Adipocyte (in vitro differentiated cells): ENCODE measurements around the gene NONO.
A peak's percentile ranks its signal among the peaks of the same experiment; 100 is the strongest.

Source experiments
- DNase-seq: peaks from one replicate; pipeline ENCODE4 v3.0.0-alpha.2; 2015; ENCODE audit warnings: low read depth
- H3K27me3 ChIP-seq: replicated peaks from 2 replicates; pipeline ENCODE4 v1.7.0; 2013; ENCODE audit warnings: mild to moderate bottlenecking, low read length, moderate library complexity; ENCODE audit not compliant: control insufficient read depth, insufficient read depth
- H3K36me3 ChIP-seq: 2 replicates; pipeline ENCODE4 v1.7.0; 2013; ENCODE audit warnings: low read length, mild to moderate bottlenecking, moderate library complexity; ENCODE audit not compliant: control insufficient read depth, insufficient read depth, severe bottlenecking
- H3K4me1 ChIP-seq: 2 replicates; pipeline ENCODE4 v1.7.0; 2013; ENCODE audit warnings: mild to moderate bottlenecking, low read length, moderate library complexity; ENCODE audit not compliant: control insufficient read depth, insufficient read depth
- H3K4me3 ChIP-seq: 2 replicates; pipeline ENCODE4 v1.7.0; 2013; ENCODE audit warnings: mild to moderate bottlenecking, low read length, moderate library complexity
- H3K9ac ChIP-seq: 2 replicates; pipeline ENCODE4 v1.7.0; 2013; ENCODE audit warnings: mild to moderate bottlenecking, low read length, moderate library complexity
- H3K9me3 ChIP-seq: 2 replicates; pipeline ENCODE4 v1.7.0; 2013; ENCODE audit warnings: mild to moderate bottlenecking, low read length, moderate library complexity; ENCODE audit not compliant: control insufficient read depth

Gene NONO, protein sequence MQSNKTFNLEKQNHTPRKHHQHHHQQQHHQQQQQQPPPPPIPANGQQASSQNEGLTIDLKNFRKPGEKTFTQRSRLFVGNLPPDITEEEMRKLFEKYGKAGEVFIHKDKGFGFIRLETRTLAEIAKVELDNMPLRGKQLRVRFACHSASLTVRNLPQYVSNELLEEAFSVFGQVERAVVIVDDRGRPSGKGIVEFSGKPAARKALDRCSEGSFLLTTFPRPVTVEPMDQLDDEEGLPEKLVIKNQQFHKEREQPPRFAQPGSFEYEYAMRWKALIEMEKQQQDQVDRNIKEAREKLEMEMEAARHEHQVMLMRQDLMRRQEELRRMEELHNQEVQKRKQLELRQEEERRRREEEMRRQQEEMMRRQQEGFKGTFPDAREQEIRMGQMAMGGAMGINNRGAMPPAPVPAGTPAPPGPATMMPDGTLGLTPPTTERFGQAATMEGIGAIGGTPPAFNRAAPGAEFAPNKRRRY

DNA sequence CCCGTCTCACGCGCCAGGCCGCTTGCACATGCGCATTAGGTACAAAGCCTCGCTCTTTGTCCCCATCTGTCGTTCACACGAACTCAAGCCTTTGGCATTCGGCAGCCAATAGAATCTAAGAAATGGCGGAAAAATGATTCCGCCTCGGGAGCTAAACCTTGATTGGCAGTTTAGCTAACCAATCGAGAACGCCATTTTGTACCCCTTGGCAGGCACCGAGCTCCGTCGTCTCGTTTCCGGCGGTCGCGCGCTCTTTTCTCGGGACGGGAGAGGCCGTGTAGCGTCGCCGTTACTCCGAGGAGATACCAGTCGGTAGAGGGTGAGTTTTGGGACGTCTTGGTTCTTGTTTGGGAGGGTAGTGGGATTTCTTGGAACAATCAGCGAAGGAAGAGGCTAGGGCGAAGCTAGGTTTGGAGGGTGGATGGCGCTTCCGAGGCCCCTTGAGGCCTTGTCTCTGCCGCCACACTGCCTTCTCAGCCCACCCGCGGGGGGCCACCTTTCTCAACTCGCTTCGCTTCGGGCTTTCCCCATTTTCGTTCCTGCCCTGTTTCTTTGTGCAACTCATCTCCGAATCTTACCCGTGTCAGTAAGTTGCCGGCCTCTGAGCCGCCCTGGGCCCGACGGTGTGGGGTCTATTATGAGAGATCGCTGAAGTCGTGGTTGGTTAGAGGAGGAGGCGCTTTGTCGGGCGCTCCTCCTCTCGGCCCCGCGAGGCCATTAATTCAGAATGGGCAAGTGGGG, at the start of gene NONO:
NONO (plus strand) TSS at position 233 of the 741 bp plus-strand sequence. CDS start 7,003 bp downstream, outside the sequence.
- Histone ChIP-seq H3K4me3 (peak within 1 kb of the TSS; percentile 91), H3K9me3 (peaks cover 4% of the 10 kb centered on the region), H3K9ac (peak within 1 kb of the TSS; percentile 98), H3K27me3 (peaks cover 2% of the 10 kb centered on the region), H3K4me1 (peaks cover 8% of the 10 kb centered on the region), H3K36me3 (peaks cover 3% of the 10 kb centered on the region)
- peak; percentile 97 for DNase-seq

GRCh38 chrX:71235482-71235881, 48.0 kb upstream of the NONO start:
- Histone ChIP-seq H3K4me3 (no peak overlapping the region), H3K9me3 (no peaks in the 10 kb centered on the region), H3K4me1 (no peaks in the 10 kb centered on the region), H3K27me3 (peaks cover 8% of the 10 kb centered on the region), H3K9ac (no peak overlapping the region), H3K36me3 (peaks cover 1% of the 10 kb centered on the region)
- DNase-seq, result no peak

- no peak overlapping the region for H3K4me3 ChIP-seq
- H3K9me3 ChIP-seq, result no peaks in the 10 kb centered on the region
- DNase-seq, result no peak
- H3K9ac ChIP-seq, result no peak overlapping the region
- peaks cover 14% of the 10 kb centered on the region for H3K36me3 ChIP-seq
- H3K4me1 ChIP-seq, result no peaks in the 10 kb centered on the region
- H3K27me3 ChIP-seq, result peaks cover 8% of the 10 kb centered on the region
These were observed 46.6 kb upstream of the NONO start for GRCh38 chrX:71236836-71237235.

- Histone ChIP-seq H3K9me3 (no peaks in the 10 kb centered on the region), H3K27me3 (peaks cover 3% of the 10 kb centered on the region), H3K36me3 (peaks cover 29% of the 10 kb centered on the region), H3K4me3 (no peak overlapping the region), H3K4me1 (no peaks in the 10 kb centered on the region), H3K9ac (no peak overlapping the region)
- DNase-seq, result no peak
These were observed 43.7 kb upstream of the NONO start for GRCh38 chrX:71239781-71240180.

DNA sequence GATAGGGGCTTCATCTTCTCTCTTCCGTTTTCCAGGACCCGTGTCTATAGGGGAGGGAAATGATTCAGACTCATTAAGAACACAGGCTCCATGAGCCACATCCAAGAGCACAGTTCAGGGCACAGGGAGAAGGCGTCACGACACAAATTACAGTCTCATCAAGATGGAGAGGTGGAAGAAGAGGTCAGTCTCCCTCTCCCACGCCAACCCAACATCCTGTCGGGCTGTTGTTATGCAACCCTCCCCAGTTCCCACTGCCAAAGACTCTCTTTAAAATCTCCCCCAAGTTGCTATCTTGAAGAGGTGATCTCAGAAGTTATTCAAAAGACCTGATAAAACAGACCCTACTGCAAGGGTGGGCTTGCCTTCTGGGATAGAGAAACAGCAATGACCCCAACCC, 42.1 kb upstream of the NONO start:
- H3K27me3 ChIP-seq, result peaks cover 3% of the 10 kb centered on the region
- no peak overlapping the region for H3K9ac ChIP-seq
- no peak for DNase-seq
- H3K4me3 ChIP-seq, result no peak overlapping the region
- no peaks in the 10 kb centered on the region for H3K9me3 ChIP-seq
- H3K36me3 ChIP-seq, result peaks cover 40% of the 10 kb centered on the region
- H3K4me1 ChIP-seq, result no peaks in the 10 kb centered on the region

- Histone ChIP-seq H3K4me1 (no peaks in the 10 kb centered on the region), H3K4me3 (no peak overlapping the region), H3K9ac (no peak overlapping the region), H3K36me3 (peaks cover 65% of the 10 kb centered on the region), H3K9me3 (no peaks in the 10 kb centered on the region), H3K27me3 (peaks cover 6% of the 10 kb centered on the region)
- DNase-seq, result no peak
These were observed 38.9 kb upstream of the NONO start for GRCh38 chrX:71244359-71245128.

GRCh38 chrX:71245159-71245558, 38.3 kb upstream of the NONO start:
- H3K9me3 ChIP-seq, result no peaks in the 10 kb centered on the region
- no peak for DNase-seq
- no peaks in the 10 kb centered on the region for H3K4me1 ChIP-seq
- H3K27me3 ChIP-seq, result peaks cover 6% of the 10 kb centered on the region
- no peak overlapping the region for H3K9ac ChIP-seq
- H3K4me3 ChIP-seq, result no peak overlapping the region
- H3K36me3 ChIP-seq, result peaks cover 67% of the 10 kb centered on the region

- H3K9ac ChIP-seq, result no peak overlapping the region
These were observed 32.6 kb upstream of the NONO start for GRCh38 chrX:71250841-71251240.

GRCh38 chrX:71251466-71251973, 31.9 kb upstream of the NONO start:
- no peak overlapping the region for H3K9ac ChIP-seq
- peaks cover 33% of the 10 kb centered on the region for H3K36me3 ChIP-seq
- H3K4me3 ChIP-seq, result no peak overlapping the region
- H3K4me1 ChIP-seq, result peaks cover 8% of the 10 kb centered on the region
- no peaks in the 10 kb centered on the region for H3K9me3 ChIP-seq
- DNase-seq, result peak; percentile 22
- peaks cover 3% of the 10 kb centered on the region for H3K27me3 ChIP-seq

More at GRCh38 chrX:71250841-71251240, 32.6 kb upstream of the NONO start:
- peaks cover 3% of the 10 kb centered on the region for H3K27me3 ChIP-seq
- H3K9me3 ChIP-seq, result no peaks in the 10 kb centered on the region
- H3K4me3 ChIP-seq, result no peak overlapping the region
- peaks cover 8% of the 10 kb centered on the region for H3K4me1 ChIP-seq
- DNase-seq, result no peak
- H3K36me3 ChIP-seq, result peaks cover 37% of the 10 kb centered on the region

- no peak overlapping the region for H3K4me3 ChIP-seq
These were observed 31.2 kb upstream of the NONO start for GRCh38 chrX:71252221-71252620.

More at GRCh38 chrX:71252221-71252620, 31.2 kb upstream of the NONO start:
- DNase-seq, result no peak
- Histone ChIP-seq H3K36me3 (peaks cover 26% of the 10 kb centered on the region), H3K4me1 (peaks cover 8% of the 10 kb centered on the region), H3K9ac (no peak overlapping the region), H3K27me3 (peaks cover 3% of the 10 kb centered on the region), H3K9me3 (no peaks in the 10 kb centered on the region)
